HG03342 (cell line): ENCODE data around the gene CDK10.
"Not testable (repeated sequence)": the region's sequence is repeated elsewhere in the genome, so short reads cannot be mapped to it uniquely, and the experiment has no call there.

Experiments
- ATAC-seq: cut with Tn5 transposase; IDR thresholded peaks from one replicate; pipeline ENCODE4 v1.9.1; 2021; ENCODE audit warnings: mild to moderate bottlenecking, moderate library complexity; ENCODE audit not compliant: unreplicated experiment

The CDK10 gene

GRCh38 chr16:89686520-89687091 lies at the start of gene CDK10:
CDK10 (plus strand) TSS chr16:89686689; CDS start chr16:89686711, 22 bp downstream.
- peak; percentile 74 for ATAC-seq

- no peak for ATAC-seq
Observed at GRCh38 chr16:89637379-89637778, 49.1 kb upstream of the CDK10 start.

GRCh38 chr16:89638455-89638854 lies 48.0 kb upstream of the CDK10 start:
- ATAC-seq, result no peak

- ATAC-seq, result no peak
Observed at GRCh38 chr16:89639385-89639784, 47.1 kb upstream of the CDK10 start.

- no peak for ATAC-seq
Observed at GRCh38 chr16:89641458-89642119, 44.9 kb upstream of the CDK10 start.

GRCh38 chr16:89642574-89642973 lies 43.9 kb upstream of the CDK10 start:
- no peak for ATAC-seq

- no peak for ATAC-seq
Observed at GRCh38 chr16:89643769-89644300, 42.7 kb upstream of the CDK10 start.

GRCh38 chr16:89645122-89645521 lies 41.4 kb upstream of the CDK10 start:
- ATAC-seq, result no peak

GRCh38 chr16:89646270-89646669 lies 40.2 kb upstream of the CDK10 start:
- no peak for ATAC-seq

GRCh38 chr16:89646906-89647305 lies 39.6 kb upstream of the CDK10 start:
- ATAC-seq, result no peak

- no peak for ATAC-seq
Observed at GRCh38 chr16:89651584-89651983, 34.9 kb upstream of the CDK10 start.

- no peak for ATAC-seq
Observed at GRCh38 chr16:89653656-89654295, 32.7 kb upstream of the CDK10 start.

- ATAC-seq, result no peak
Observed at GRCh38 chr16:89655062-89655643, 31.3 kb upstream of the CDK10 start.

- ATAC-seq, result no peak
Observed at GRCh38 chr16:89656435-89657121, 29.9 kb upstream of the CDK10 start.

- peak; percentile 89 for ATAC-seq
Observed at GRCh38 chr16:89657442-89658220, 28.9 kb upstream of the CDK10 start, which contains the start of the genes CHMP1A and SPATA33. CHMP1A (minus strand) TSS chr16:89657708; CDS start chr16:89657588, 120 bp downstream. SPATA33 (plus strand) TSS chr16:89657836; CDS start chr16:89657912, 76 bp downstream.

GRCh38 chr16:89658221-89658879 lies 28.1 kb upstream of the CDK10 start:
- peak; percentile 6 for ATAC-seq

- no peak for ATAC-seq
Observed at GRCh38 chr16:89660146-89660545, 26.3 kb upstream of the CDK10 start.

- no peak for ATAC-seq
Observed at GRCh38 chr16:89661215-89661614, 25.3 kb upstream of the CDK10 start.

GRCh38 chr16:89664238-89664637 lies 22.3 kb upstream of the CDK10 start:
- not testable (repeated sequence) for ATAC-seq
